ENCODE data around the gene DMD. TPM values are rescaled to one million over a fixed set of nuclear protein-coding genes. Genes with fewer than 3 reads are reported as not detected.

The DMD gene
- total RNA-seq, 2 experiments from 2014 or later: 0.27 to 0.49 TPM

- no peak overlapping the region for H3K4me3 Mint-ChIP-seq
- TF ChIP-seq, protein P1, sequence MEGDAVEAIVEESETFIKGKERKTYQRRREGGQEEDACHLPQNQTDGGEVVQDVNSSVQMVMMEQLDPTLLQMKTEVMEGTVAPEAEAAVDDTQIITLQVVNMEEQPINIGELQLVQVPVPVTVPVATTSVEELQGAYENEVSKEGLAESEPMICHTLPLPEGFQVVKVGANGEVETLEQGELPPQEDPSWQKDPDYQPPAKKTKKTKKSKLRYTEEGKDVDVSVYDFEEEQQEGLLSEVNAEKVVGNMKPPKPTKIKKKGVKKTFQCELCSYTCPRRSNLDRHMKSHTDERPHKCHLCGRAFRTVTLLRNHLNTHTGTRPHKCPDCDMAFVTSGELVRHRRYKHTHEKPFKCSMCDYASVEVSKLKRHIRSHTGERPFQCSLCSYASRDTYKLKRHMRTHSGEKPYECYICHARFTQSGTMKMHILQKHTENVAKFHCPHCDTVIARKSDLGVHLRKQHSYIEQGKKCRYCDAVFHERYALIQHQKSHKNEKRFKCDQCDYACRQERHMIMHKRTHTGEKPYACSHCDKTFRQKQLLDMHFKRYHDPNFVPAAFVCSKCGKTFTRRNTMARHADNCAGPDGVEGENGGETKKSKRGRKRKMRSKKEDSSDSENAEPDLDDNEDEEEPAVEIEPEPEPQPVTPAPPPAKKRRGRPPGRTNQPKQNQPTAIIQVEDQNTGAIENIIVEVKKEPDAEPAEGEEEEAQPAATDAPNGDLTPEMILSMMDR (IDR thresholded peaks at IDR 0.05): no peak
- no peaks in the 10 kb centered on the region for H3K36me3 Mint-ChIP-seq (ENCODE audit: low read depth)
- CTCF ChIA-PET: no interaction called here
- ATAC-seq: no peak
- no peaks in the 10 kb centered on the region for H3K27me3 Mint-ChIP-seq
- no peak for DNase-seq
- H3K27ac Mint-ChIP-seq: no peak overlapping the region
- no peaks in the 10 kb centered on the region for H3K9me3 Mint-ChIP-seq
- intact Hi-C loops (cut with micrococcal nuclease): no loop called here
- POLR2A ChIA-PET: no interaction called here
- H3K4me1 Mint-ChIP-seq (ENCODE audit: low read depth): no peaks in the 10 kb centered on the region
These were observed 1352.4 kb downstream of the DMD start for GRCh38 chrX:31858915-31859314.

DNA sequence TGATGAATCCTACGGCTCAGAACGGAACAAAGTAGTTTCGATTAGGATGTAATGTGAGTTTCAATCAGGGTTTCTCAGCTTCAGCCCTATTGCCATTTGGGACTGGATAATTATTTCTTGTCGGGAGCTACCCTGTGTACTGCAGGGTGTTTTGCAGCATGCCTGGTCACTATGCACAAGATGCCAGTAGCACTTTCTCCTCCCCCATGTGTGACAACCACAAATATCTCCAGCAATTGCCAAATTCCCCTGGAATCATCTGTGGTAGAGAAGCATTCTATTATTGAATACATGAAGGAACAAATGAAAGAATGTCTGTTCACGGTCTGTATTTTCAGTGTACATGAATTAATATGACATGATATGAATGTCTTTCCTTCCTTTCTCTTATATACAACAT, 1356.6 kb downstream of the DMD start:
- Mint-ChIP-seq H3K36me3 (ENCODE audit: low read depth) (no peaks in the 10 kb centered on the region), H3K9me3 (no peaks in the 10 kb centered on the region), H3K27me3 (no peaks in the 10 kb centered on the region), H3K27ac (no peak overlapping the region), H3K4me3 (no peak overlapping the region), H3K4me1 (ENCODE audit: low read depth) (no peaks in the 10 kb centered on the region)
- TF ChIP-seq, protein P1 (IDR thresholded peaks at IDR 0.05): no peak
- intact Hi-C loops (cut with micrococcal nuclease): no loop called here
- ATAC-seq (no peak), DNase-seq (no peak)
- CTCF ChIA-PET: no interaction called here
- POLR2A ChIA-PET: no interaction called here

- no peaks in the 10 kb centered on the region for H3K9me3 Mint-ChIP-seq
- H3K4me3 Mint-ChIP-seq: no peak overlapping the region
- ATAC-seq (no peak), DNase-seq (no peak)
- no peaks in the 10 kb centered on the region for H3K4me1 Mint-ChIP-seq (ENCODE audit: low read depth)
- intact Hi-C loops (cut with micrococcal nuclease): no loop called here
- CTCF ChIA-PET: no interaction called here
- no peak overlapping the region for H3K27ac Mint-ChIP-seq
- no peaks in the 10 kb centered on the region for H3K36me3 Mint-ChIP-seq (ENCODE audit: low read depth)
- TF ChIP-seq, protein P1 (IDR thresholded peaks at IDR 0.05): no peak
- POLR2A ChIA-PET: no interaction called here
- no peaks in the 10 kb centered on the region for H3K27me3 Mint-ChIP-seq
These were observed 1359.6 kb downstream of the DMD start for GRCh38 chrX:31851761-31852160.

DNA sequence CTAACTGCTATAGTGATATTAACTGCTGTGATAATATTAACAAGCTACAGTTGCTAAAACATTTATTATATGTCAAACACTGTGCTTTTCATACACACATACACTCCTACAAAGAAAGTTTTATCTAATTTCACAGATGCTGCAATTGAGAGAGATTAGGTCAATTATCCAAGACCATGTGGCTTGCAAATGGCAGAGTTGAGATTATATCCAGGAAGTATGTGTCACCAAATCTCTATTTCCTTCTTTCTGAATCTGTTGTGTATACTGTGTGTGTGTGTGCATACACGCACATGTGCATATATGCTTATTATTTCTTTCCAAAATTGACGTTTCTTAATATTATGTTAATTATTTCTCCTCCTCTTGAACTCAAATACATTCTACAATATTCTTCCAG, 1363.6 kb downstream of the DMD start:
- Mint-ChIP-seq H3K9me3 (no peaks in the 10 kb centered on the region), H3K4me1 (ENCODE audit: low read depth) (no peaks in the 10 kb centered on the region), H3K27me3 (no peaks in the 10 kb centered on the region), H3K36me3 (ENCODE audit: low read depth) (no peaks in the 10 kb centered on the region), H3K4me3 (no peak overlapping the region), H3K27ac (no peak overlapping the region)
- no peak for DNase-seq
- ChIA-PET CTCF (no interaction called here), POLR2A (no interaction called here)
- ATAC-seq: no peak
- intact Hi-C loops (cut with micrococcal nuclease): no loop called here
- TF ChIP-seq, protein P1 (IDR thresholded peaks at IDR 0.05): no peak

DNA sequence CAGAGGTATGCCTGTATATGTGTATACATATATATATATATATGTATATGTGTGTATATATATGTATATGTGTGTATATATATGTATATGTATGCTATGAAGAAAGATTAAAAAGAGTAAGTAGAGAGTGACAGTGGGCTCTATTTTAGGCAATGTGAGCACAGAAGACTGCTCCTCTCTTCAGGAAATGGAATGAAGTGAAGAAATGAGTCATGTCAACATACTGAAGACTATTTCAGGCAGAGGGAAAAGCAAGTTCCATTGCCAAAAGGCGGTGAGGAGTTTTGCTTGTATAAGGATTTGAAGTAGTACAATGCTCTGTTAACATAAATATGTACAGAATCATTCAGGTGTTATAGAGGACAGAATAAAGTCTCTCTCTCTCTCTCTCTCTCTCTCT, 1366.3 kb downstream of the DMD start:
- CTCF ChIA-PET: no interaction called here
- DNase-seq (no peak), ATAC-seq (no peak)
- Mint-ChIP-seq H3K27me3 (no peaks in the 10 kb centered on the region), H3K9me3 (no peaks in the 10 kb centered on the region), H3K27ac (no peak overlapping the region), H3K4me3 (no peak overlapping the region), H3K36me3 (ENCODE audit: low read depth) (no peaks in the 10 kb centered on the region), H3K4me1 (ENCODE audit: low read depth) (no peaks in the 10 kb centered on the region)
- intact Hi-C loops (cut with micrococcal nuclease): no loop called here
- TF ChIP-seq, protein P1 (IDR thresholded peaks at IDR 0.05): no peak
- POLR2A ChIA-PET: no interaction called here
